ENCODE measurements around the gene TMEM154. TPM values are rescaled to one million over a fixed set of nuclear protein-coding genes. Genes with fewer than 3 reads are reported as not detected.

The TMEM154 gene
- total RNA-seq, 3 donors from 2014 or later (not counting 1 experiment from before 2014, with no cell fraction given) = 9.8 to 45.4 (median 10.5) TPM

DNA sequence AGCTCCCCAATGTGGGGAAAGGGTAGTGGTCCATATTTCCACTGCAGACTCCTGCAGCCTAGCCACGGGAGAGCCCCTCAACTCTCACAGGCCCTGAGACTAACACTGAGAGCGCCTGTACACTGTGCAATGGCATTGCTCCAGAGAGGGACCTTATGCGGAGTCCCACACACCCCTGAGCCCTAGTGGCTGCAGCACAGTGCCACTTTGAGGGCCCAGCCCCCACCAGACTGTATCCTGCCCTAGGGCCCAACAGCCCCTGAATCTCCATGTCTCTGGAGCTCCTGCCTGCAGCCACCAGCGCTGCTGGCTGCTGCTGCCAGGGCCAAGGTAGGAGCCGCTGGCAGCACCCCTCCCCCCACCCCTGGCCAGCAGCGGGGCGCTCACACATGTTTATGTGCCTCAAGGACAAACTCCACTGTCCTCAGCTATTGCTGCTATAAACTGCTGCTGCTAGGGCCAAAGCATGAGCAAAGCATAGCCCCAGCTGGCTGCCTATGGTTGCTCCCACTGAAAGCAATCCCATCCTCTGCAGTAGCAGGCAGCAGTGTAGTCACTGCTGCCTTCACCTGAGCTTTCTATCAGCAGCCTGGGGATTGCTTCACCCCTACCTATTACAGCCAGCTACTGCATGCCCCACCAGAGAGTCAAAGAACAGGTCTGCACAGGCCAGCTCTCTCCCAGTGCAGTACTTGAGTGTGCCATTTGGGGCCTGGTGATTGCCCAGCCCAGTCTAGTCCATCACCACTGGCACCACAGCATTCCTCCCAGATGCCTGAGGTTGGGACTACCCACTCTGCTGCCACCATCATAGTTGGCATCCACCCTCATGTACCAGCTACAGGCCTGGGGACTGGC, 24.3 kb downstream of the TMEM154 start:
- no peaks in the 10 kb centered on the region for H3K4me1 ChIP-seq (ENCODE audit: control insufficient read depth, insufficient read depth, low read length)
- Mint-ChIP-seq H3K27me3 (ENCODE audit: low read depth in 2 of 2) (no peaks in the 10 kb centered on the region), H3K4me3 (no peak overlapping the region), H3K36me3 (peaks cover 18% of the 10 kb centered on the region), H3K27ac (no peak overlapping the region), H3K9me3 (peaks cover 5 to 14% of the 10 kb centered on the region in 2 donors), H3K4me1 (peaks cover 0 to 18% of the 10 kb centered on the region in 2 donors)
- H3K4me3 ChIP-seq (ENCODE audit: low read length) = no peak overlapping the region
- peaks cover 15% of the 10 kb centered on the region for H3K9me3 ChIP-seq (ENCODE audit: control insufficient read depth, insufficient read depth, low read length)
- WGBS (ENCODE audit: insufficient coverage) = 97% methylated on average over 7 of the region's 7 CpGs
- H3K36me3 ChIP-seq (ENCODE audit: control insufficient read depth, insufficient read depth, low read length) = no peaks in the 10 kb centered on the region
- H3K27me3 ChIP-seq (ENCODE audit: control insufficient read depth, insufficient read depth, low read length) = no peaks in the 10 kb centered on the region
- intact Hi-C loops (cut with micrococcal nuclease) = no loop called here
- TF ChIP-seq, protein P1, sequence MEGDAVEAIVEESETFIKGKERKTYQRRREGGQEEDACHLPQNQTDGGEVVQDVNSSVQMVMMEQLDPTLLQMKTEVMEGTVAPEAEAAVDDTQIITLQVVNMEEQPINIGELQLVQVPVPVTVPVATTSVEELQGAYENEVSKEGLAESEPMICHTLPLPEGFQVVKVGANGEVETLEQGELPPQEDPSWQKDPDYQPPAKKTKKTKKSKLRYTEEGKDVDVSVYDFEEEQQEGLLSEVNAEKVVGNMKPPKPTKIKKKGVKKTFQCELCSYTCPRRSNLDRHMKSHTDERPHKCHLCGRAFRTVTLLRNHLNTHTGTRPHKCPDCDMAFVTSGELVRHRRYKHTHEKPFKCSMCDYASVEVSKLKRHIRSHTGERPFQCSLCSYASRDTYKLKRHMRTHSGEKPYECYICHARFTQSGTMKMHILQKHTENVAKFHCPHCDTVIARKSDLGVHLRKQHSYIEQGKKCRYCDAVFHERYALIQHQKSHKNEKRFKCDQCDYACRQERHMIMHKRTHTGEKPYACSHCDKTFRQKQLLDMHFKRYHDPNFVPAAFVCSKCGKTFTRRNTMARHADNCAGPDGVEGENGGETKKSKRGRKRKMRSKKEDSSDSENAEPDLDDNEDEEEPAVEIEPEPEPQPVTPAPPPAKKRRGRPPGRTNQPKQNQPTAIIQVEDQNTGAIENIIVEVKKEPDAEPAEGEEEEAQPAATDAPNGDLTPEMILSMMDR (IDR thresholded peaks at IDR 0.05) = no peak
- ATAC-seq = no peak
- DNase-seq = no peak
- no peak overlapping the region for H3K27ac ChIP-seq (ENCODE audit: low read length)

DNA sequence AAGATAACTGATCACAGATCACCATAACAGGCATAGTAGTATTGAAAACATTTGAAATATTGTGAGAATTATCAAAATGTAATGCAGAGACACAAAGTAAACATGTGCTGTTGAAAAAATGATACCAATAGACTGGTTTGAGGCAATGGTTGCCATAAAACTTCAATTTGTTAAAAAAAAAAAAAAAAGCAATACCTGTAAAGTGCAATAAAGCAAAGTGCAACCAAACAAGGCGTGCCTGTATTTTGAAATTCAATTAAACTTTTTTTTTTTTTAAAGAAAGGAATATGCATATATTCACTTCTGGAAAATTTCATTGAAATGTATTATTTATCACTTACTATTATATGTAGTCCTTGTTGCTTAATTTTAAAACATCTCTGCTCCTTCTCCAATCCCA, 27.7 kb downstream of the TMEM154 start:
- Histone ChIP-seq H3K9me3 (ENCODE audit: control insufficient read depth, insufficient read depth, low read length) (peaks cover 9% of the 10 kb centered on the region), H3K4me3 (ENCODE audit: low read length) (no peak overlapping the region), H3K27me3 (ENCODE audit: control insufficient read depth, insufficient read depth, low read length) (no peaks in the 10 kb centered on the region), H3K36me3 (ENCODE audit: control insufficient read depth, insufficient read depth, low read length) (no peaks in the 10 kb centered on the region), H3K4me1 (ENCODE audit: control insufficient read depth, insufficient read depth, low read length) (no peaks in the 10 kb centered on the region), H3K27ac (ENCODE audit: low read length) (no peak overlapping the region)
- Mint-ChIP-seq H3K27me3 (ENCODE audit: low read depth in 2 of 2) (no peaks in the 10 kb centered on the region), H3K27ac (no peak overlapping the region), H3K4me3 (no peak overlapping the region), H3K36me3 (peaks cover 7% of the 10 kb centered on the region), H3K9me3 (peaks cover 4 to 5% of the 10 kb centered on the region in 2 donors), H3K4me1 (peaks cover 0 to 20% of the 10 kb centered on the region in 2 donors)
- TF ChIP-seq, protein P1 (IDR thresholded peaks at IDR 0.05) = no peak
- ATAC-seq (no peak), DNase-seq (no peak)
- WGBS (ENCODE audit: insufficient coverage) = no CpG with 5 or more reads among the region's 1 CpG
- intact Hi-C loops (cut with micrococcal nuclease) = no loop called here

DNA sequence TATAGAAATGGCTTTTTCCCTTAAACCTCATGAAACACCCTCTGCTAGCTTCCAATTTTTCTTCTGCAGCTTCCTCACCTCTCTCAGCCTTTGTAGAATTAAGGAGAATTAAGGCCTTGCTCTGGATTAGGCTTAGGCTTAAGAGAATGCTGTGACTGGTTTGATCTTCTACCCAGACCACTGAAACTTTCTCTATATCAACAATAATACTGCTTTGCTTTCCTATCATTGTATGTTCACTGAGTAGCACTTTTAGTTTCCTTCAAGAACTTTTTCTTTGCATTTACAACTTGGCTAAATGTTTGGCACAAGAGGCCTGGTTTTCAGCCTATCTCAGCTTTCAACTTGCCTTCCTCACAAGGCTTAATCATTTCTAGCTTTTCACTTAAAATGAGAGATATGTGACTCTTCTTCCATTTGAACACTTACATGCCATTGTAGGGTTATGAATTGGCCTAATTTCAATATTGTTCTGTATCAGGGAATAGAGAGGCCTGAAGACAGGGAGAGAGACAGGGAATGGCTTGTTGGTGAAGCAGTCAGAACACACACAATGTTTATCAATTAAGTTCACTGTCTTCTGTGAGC, 28.2 kb downstream of the TMEM154 start:
- DNase-seq = no peak
- H3K4me1 Mint-ChIP-seq = peaks cover 0 to 22% of the 10 kb centered on the region in 2 donors
- ATAC-seq = no peak
- Histone ChIP-seq H3K9me3 (ENCODE audit: control insufficient read depth, insufficient read depth, low read length) (peaks cover 4% of the 10 kb centered on the region), H3K4me1 (ENCODE audit: control insufficient read depth, insufficient read depth, low read length) (no peaks in the 10 kb centered on the region), H3K27me3 (ENCODE audit: control insufficient read depth, insufficient read depth, low read length) (no peaks in the 10 kb centered on the region), H3K36me3 (ENCODE audit: control insufficient read depth, insufficient read depth, low read length) (no peaks in the 10 kb centered on the region), H3K27ac (ENCODE audit: low read length) (no peak overlapping the region), H3K4me3 (ENCODE audit: low read length) (no peak overlapping the region)
- no peak overlapping the region for H3K4me3 Mint-ChIP-seq
- H3K27me3 Mint-ChIP-seq (ENCODE audit: low read depth in 2 of 2) = no peaks in the 10 kb centered on the region
- TF ChIP-seq, protein P1 (IDR thresholded peaks at IDR 0.05) = no peak
- no peaks in the 10 kb centered on the region for H3K9me3 Mint-ChIP-seq
- H3K27ac Mint-ChIP-seq = no peak overlapping the region
- intact Hi-C loops (cut with micrococcal nuclease) = no loop called here
- peaks cover 1% of the 10 kb centered on the region for H3K36me3 Mint-ChIP-seq

All from natural killer cell (primary cell).